ENCODE results near the gene GUCA2A. TPM values are rescaled to one million over a fixed set of nuclear protein-coding genes. Genes with fewer than 3 reads are reported as not detected.

The GUCA2A gene
- total and polyA plus RNA-seq, 2 of the 8 experiments (the other 6 are each of a cell fraction or from before 2014, with no cell fraction given) = not detected

DNA sequence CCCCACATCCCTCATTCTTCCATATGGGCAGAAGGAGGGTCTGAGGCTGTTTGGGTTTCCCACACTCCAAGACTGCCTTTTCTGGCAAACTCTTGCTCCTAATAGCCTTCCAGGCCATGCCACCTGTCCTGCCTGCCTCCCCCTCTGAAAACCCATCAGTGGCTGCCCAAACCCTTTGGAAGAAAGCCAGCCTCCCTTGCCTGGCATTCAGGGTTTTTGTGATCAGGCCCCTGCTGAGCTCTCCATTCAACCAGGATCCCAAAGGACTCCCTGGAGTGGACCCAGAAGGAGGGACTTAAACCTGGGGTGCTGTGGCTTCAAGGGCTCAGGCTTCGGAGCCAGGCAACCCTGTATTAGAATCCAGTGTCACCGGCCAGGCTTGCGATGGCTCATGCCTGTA is 4.2 kb upstream of the GUCA2A start:
- H3K79me1 ChIP-seq (ENCODE audit: low read depth, low read length) = no peaks in the 10 kb centered on the region
- DNase-seq (ENCODE audit: low read depth in 1 of 2, low spot score in 2 of 2) = peak in 1 of 2 experiments; percentile 33
- no peak overlapping the region for H4K91ac ChIP-seq (replicated peaks; ENCODE audit: insufficient read length, low read length)
- H3K79me2 ChIP-seq (ENCODE audit: control insufficient read depth in 1 of 2, insufficient read depth in 2 of 2, low read length in 2 of 2) = no peaks in the 10 kb centered on the region
- no peak overlapping the region for H2BK12ac ChIP-seq (ENCODE audit: low read depth, low read length)
- H4K5ac ChIP-seq (ENCODE audit: insufficient read length, low read depth, low read length) = no peak overlapping the region
- H3K27me3 ChIP-seq (replicated peaks in 1 of 4; ENCODE audit: control insufficient read depth in 3 of 4, extremely low read depth in 1 of 4, insufficient read depth in 3 of 4, low read length in 3 of 4) = no peaks in the 10 kb centered on the region
- no peak overlapping the region for H2BK120ac ChIP-seq (replicated peaks; ENCODE audit: low read depth, low read length)
- no peak overlapping the region for H3K9ac ChIP-seq (replicated peaks in 1 of 4; ENCODE audit: extremely low read depth in 1 of 4, low read depth in 3 of 4, low read length in 3 of 4)
- H3K23me2 ChIP-seq (ENCODE audit: low read depth, low read length) = peaks cover 3% of the 10 kb centered on the region; the same call in 1 of the 2 replicates
- no peak overlapping the region for H2AK5ac ChIP-seq (ENCODE audit: low read depth, low read length)
- H2BK5ac ChIP-seq (ENCODE audit: low read depth, low read length) = no peak overlapping the region
- WGBS, 2 experiments (ENCODE audit: extremely low coverage in 1 of 2, insufficient coverage in 1 of 2, insufficient read length in 1 of 2, insufficient replicate concordance in 2 of 2, low coverage in 1 of 2, low lambda C conversion rate in 2 of 2, missing lambda C conversion rate in 1 of 2) = 87% methylated on average over 3 of the region's 3 CpGs; no CpG with 5 or more reads in 1 of the 2 experiments
- H3K4me3 ChIP-seq (ENCODE audit: extremely low read depth in 1 of 4, insufficient read depth in 2 of 4, low read depth in 3 of 4, low read length in 4 of 4) = no peak overlapping the region
- no peak overlapping the region for H2BK15ac ChIP-seq (ENCODE audit: low read length)
- peaks cover 0 to 9% (median under 1%) of the 10 kb centered on the region in 4 experiments; a peak in 2 of 7 replicates for H3K4me1 ChIP-seq (replicated peaks in 1 of 4; ENCODE audit: control insufficient read depth in 3 of 4, insufficient read depth in 4 of 4, low read length in 3 of 4)
- no peaks in the 10 kb centered on the region for H3K9me3 ChIP-seq (ENCODE audit: insufficient read depth in 2 of 2, low read depth in 1 of 2, low read length in 1 of 2)
- no peak overlapping the region for H3K14ac ChIP-seq (ENCODE audit: insufficient read length)
- H3K18ac ChIP-seq (ENCODE audit: extremely low read depth, low read length) = no peak overlapping the region
- no peak overlapping the region for H3K56ac ChIP-seq (replicated peaks; ENCODE audit: insufficient read length, low read depth, low read length)
- no peak overlapping the region for H2AFZ ChIP-seq (ENCODE audit: low read length)
- H3K4me2 ChIP-seq (ENCODE audit: insufficient read depth in 1 of 2, low read depth in 2 of 2, low read length in 2 of 2) = no peak overlapping the region
- ChIA-PET CTCF (ENCODE audit: partially characterized antibody) (interaction anchor here (0.7 to 7.9 kb wide), 4 partner anchors 8 to 397 kb away, joined by 3 to 77 read pairs (median 3); no protein-coding TSS in a partner anchor), POLR2A (ENCODE audit: partially characterized antibody) (no interaction called here)
- no peak overlapping the region for H3K4ac ChIP-seq (replicated peaks; ENCODE audit: insufficient read length, low read depth, low read length)
- no peaks in the 10 kb centered on the region for H3K36me3 ChIP-seq (ENCODE audit: control insufficient read depth in 2 of 4, insufficient read depth in 4 of 4, low read length in 3 of 4)
- no peak for FAIRE-seq
- no peaks in the 10 kb centered on the region for H4K20me1 ChIP-seq (replicated peaks in 1 of 2; ENCODE audit: control insufficient read depth in 1 of 2, insufficient read depth in 2 of 2, low read length in 2 of 2)
- no peak overlapping the region for H3K23ac ChIP-seq (ENCODE audit: insufficient read length)
- H3K27ac ChIP-seq (ENCODE audit: low read depth, low read length) = no peak overlapping the region
- peak overlapping the region; percentile 28 for H4K8ac ChIP-seq (ENCODE audit: extremely low read depth, insufficient read depth, low read length)
- H2BK20ac ChIP-seq (ENCODE audit: low read length) = no peak overlapping the region
- TF ChIP-seq GTF2F1 (IDR thresholded peaks at IDR 0.05; ENCODE audit: borderline replicate concordance, low read depth, low read length) (no peak), PHF8 (conservative IDR thresholded peaks at IDR 0.05; ENCODE audit: low read depth, low read length) (no peak), RNF2 (IDR thresholded peaks at IDR 0.05; ENCODE audit: borderline replicate concordance, low read depth, low read length, missing control alignments, poor library complexity, severe bottlenecking) (no peak), MAFK (IDR thresholded peaks at IDR 0.05; ENCODE audit: low read depth, low read length) (no peak), RBBP5 (IDR thresholded peaks at IDR 0.05; ENCODE audit: borderline replicate concordance, low read depth, low read length) (no peak)
- TF ChIP-seq, protein P1, sequence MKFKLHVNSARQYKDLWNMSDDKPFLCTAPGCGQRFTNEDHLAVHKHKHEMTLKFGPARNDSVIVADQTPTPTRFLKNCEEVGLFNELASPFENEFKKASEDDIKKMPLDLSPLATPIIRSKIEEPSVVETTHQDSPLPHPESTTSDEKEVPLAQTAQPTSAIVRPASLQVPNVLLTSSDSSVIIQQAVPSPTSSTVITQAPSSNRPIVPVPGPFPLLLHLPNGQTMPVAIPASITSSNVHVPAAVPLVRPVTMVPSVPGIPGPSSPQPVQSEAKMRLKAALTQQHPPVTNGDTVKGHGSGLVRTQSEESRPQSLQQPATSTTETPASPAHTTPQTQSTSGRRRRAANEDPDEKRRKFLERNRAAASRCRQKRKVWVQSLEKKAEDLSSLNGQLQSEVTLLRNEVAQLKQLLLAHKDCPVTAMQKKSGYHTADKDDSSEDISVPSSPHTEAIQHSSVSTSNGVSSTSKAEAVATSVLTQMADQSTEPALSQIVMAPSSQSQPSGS (IDR thresholded peaks at IDR 0.05; ENCODE audit: low read length) = no peak
- TF ChIP-seq, protein P2, sequence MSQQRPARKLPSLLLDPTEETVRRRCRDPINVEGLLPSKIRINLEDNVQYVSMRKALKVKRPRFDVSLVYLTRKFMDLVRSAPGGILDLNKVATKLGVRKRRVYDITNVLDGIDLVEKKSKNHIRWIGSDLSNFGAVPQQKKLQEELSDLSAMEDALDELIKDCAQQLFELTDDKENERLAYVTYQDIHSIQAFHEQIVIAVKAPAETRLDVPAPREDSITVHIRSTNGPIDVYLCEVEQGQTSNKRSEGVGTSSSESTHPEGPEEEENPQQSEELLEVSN (IDR thresholded peaks at IDR 0.05) = no peak

Measured in H1 (cell line).